Calu3 (cell line): ENCODE results near the gene KIF5A. TPM values are rescaled to one million over a fixed set of nuclear protein-coding genes. Genes with fewer than 3 reads are reported as not detected.

ENCODE experiments used
- BruUV-seq: library from RNA; stranded (reverse); fragments of 400-500 nt; replicated peaks from 2 replicates; lab custom pipeline; 2021; lab: Mats Ljungman, UMichigan
- CTCF ChIA-PET: fragments of 300-600 bp; sonication (Branson Sonifier 250); formaldehyde crosslinking; loops from one replicate; lab custom pipeline; 2022; ENCODE audit warnings: antibody characterized with exemption; lab: Charles Lee
- DNase-seq: peaks from one replicate; pipeline ENCODE4 v3.0.0; 2022
- H3K27ac Mint-ChIP-seq: one replicate; pipeline ENCODE4 v1.8.0; 2022; ENCODE audit warnings: mixed read lengths; ENCODE audit not compliant: unreplicated experiment
- H3K27me3 Mint-ChIP-seq: one replicate; pipeline ENCODE4 v1.8.0; 2022; ENCODE audit warnings: mixed read lengths; ENCODE audit not compliant: unreplicated experiment
- H3K36me3 Mint-ChIP-seq: one replicate; pipeline ENCODE4 v1.8.0; 2022; ENCODE audit warnings: mild to moderate bottlenecking, moderate library complexity, mixed read lengths; ENCODE audit not compliant: insufficient read depth, unreplicated experiment
- H3K4me1 Mint-ChIP-seq: one replicate; pipeline ENCODE4 v1.8.0; 2022; ENCODE audit warnings: mild to moderate bottlenecking, low read depth, mixed read lengths; ENCODE audit not compliant: unreplicated experiment
- H3K4me3 Mint-ChIP-seq: one replicate; pipeline ENCODE4 v1.8.0; 2022; ENCODE audit warnings: mild to moderate bottlenecking, low read depth, moderate library complexity, mixed read lengths; ENCODE audit not compliant: unreplicated experiment
- H3K9me3 Mint-ChIP-seq: one replicate; pipeline ENCODE4 v1.8.0; 2022; ENCODE audit warnings: low read depth, mixed read lengths; ENCODE audit not compliant: unreplicated experiment
- CTCF ChIP-seq: fragments of 200-600 bp; IDR thresholded peaks from one replicate; pipeline ENCODE4 v1.8.0; 2022; ENCODE audit warnings: antibody characterized with exemption; ENCODE audit not compliant: unreplicated experiment
- intact Hi-C: fragments of 100-400 bp; cut with micrococcal nuclease; formaldehyde crosslinking; loops from one replicate; pipeline ENCODE4 v1.10.0; 2022; ENCODE audit not compliant: unreplicated experiment
- total RNA-seq: library from RNA; stranded (reverse); gene quantifications from 2 replicates; pipeline ENCODE4 v1.2.3, GENCODE V29; 2022

The KIF5A gene
- total RNA-seq, 1 experiment from 2014 or later: not detected

GRCh38 chr12:57548013-57548315 lies 1.9 kb upstream of the KIF5A start:
- TF ChIP-seq CTCF: no peak
- Mint-ChIP-seq H3K4me3 (no peak overlapping the region), H3K27me3 (peaks cover 55% of the 10 kb centered on the region), H3K4me1 (peaks cover 33% of the 10 kb centered on the region), H3K27ac (no peak overlapping the region), H3K36me3 (peaks cover 23% of the 10 kb centered on the region), H3K9me3 (no peaks in the 10 kb centered on the region)
- CTCF ChIA-PET: no interaction called here
- intact Hi-C loops: no loop called here
- no peak for DNase-seq
- BruUV-seq: no TSS peak

DNA sequence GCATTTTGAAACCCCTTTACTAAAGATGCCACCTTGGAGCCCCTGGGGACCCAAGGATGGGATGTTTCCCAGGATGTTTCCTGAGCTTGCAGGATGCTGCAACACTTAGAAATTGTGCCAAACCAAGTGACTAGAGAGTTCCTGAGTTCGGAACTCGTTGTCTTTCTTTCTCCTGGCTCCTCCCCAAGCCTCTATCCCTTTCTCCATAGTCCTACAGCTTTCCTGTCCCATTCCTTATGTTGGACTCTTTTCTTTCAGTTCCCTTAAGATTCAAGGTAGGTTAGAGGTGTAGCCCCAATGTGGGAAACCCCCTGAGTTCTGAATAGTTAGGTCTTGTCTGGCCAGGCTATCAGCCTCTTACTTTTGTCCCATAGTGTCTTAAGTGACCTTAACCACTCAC lies 1.4 kb upstream of the KIF5A start:
- Mint-ChIP-seq H3K36me3 (peaks cover 23% of the 10 kb centered on the region), H3K9me3 (no peaks in the 10 kb centered on the region), H3K27ac (no peak overlapping the region), H3K4me1 (peaks cover 33% of the 10 kb centered on the region), H3K27me3 (peaks cover 60% of the 10 kb centered on the region), H3K4me3 (no peak overlapping the region)
- no peak for DNase-seq
- CTCF ChIA-PET: no interaction called here
- no TSS peak for BruUV-seq
- intact Hi-C loops: no loop called here
- TF ChIP-seq CTCF: no peak

DNA sequence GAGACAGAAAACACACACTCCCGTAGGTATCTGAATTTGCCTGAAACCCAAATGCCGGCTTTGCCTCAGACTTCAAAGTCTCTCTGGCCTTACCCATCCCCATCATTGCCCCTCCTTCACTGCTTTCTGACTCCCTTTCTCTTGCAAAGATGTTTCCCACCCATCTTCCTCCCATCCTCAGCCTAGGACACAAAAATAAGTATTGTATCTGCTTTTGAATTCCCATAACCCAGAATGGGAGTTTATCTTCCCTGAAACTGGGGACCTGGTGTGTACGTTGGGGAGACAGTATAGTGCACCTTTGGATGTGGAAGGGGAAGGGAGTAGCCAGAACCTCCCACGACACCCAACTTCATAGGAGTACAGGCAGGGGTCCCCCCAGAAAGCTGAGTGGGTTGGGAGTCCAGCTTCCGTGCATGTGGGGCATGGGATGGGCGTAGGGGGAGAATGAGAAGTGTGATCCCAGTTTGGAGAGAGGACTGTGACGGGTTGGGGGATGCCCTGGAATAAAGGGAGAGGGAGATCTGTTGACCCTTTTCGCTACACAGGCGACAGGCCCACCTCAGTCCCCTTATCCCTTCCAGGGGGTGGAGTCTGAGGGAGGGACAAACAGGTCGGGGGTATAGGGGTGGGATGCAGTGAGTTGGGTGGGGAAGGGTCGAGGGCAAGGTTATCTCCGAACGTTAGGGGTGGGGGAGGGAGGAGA lies 488 bp upstream of the KIF5A start:
- CTCF ChIA-PET: no interaction called here
- Mint-ChIP-seq H3K27ac (no peak overlapping the region), H3K36me3 (peaks cover 23% of the 10 kb centered on the region), H3K4me3 (no peak overlapping the region), H3K4me1 (peaks cover 33% of the 10 kb centered on the region), H3K27me3 (peaks cover 69% of the 10 kb centered on the region), H3K9me3 (no peaks in the 10 kb centered on the region)
- intact Hi-C loops: no loop called here
- BruUV-seq: no TSS peak
- TF ChIP-seq CTCF: no peak
- DNase-seq: no peak

GRCh38 chr12:57550641-57551549 lies 1.1 kb downstream of the KIF5A start:
- no TSS peak for BruUV-seq
- Mint-ChIP-seq H3K36me3 (peaks cover 15% of the 10 kb centered on the region), H3K4me1 (peaks cover 20% of the 10 kb centered on the region), H3K27ac (no peak overlapping the region), H3K4me3 (no peak overlapping the region), H3K9me3 (no peaks in the 10 kb centered on the region), H3K27me3 (peaks cover 76% of the 10 kb centered on the region)
- CTCF ChIA-PET: no interaction called here
- no peak for TF ChIP-seq CTCF
- intact Hi-C loops: no loop called here
- DNase-seq: no peak
